Mesothelial cell of epicardium (in vitro differentiated cells): ENCODE data around the gene TTC39A. TPM values are rescaled to one million over a fixed set of nuclear protein-coding genes. Genes with fewer than 3 reads are reported as not detected.
A peak's percentile ranks its signal among the peaks of the same experiment; 100 is the strongest.

Source experiments
- DNase-seq, 2 experiments: peaks; one replicate each; pipeline ENCODE4 v3.0.0; 2021; ENCODE audit warnings: low spot score in 2 of 2; ENCODE audit not compliant: unreplicated experiment in 2 of 2
- H3K27ac Mint-ChIP-seq: 2 replicates; pipeline ENCODE4 v1.8.0; 2021; ENCODE audit warnings: mixed read lengths
- H3K27me3 Mint-ChIP-seq: 2 replicates; pipeline ENCODE4 v1.8.0; 2021; ENCODE audit warnings: low read depth, mixed read lengths
- H3K36me3 Mint-ChIP-seq: 2 replicates; pipeline ENCODE4 v1.8.0; 2021; ENCODE audit warnings: mixed read lengths
- H3K4me1 Mint-ChIP-seq: 2 replicates; pipeline ENCODE4 v1.8.0; 2021; ENCODE audit warnings: mixed read lengths
- H3K4me3 Mint-ChIP-seq: 2 replicates; pipeline ENCODE4 v1.8.0; 2021; ENCODE audit warnings: mild to moderate bottlenecking, moderate library complexity, mixed read lengths
- H3K9me3 Mint-ChIP-seq: 2 replicates; pipeline ENCODE4 v1.8.0; 2021; ENCODE audit warnings: mixed read lengths
- total RNA-seq: library from RNA; stranded (reverse); gene quantifications from 3 replicates; pipeline ENCODE4 v1.2.1, GENCODE V29; 2021
- TF ChIP-seq, protein P1 (sequence below): fragments of 200-600 bp; sonication (generic); IDR thresholded peaks from one replicate; pipeline ENCODE4 v1.5.0; 2021; ENCODE audit warnings: antibody characterized with exemption; ENCODE audit not compliant: unreplicated experiment

The TTC39A gene
- total RNA-seq, 1 donor from 2014 or later, result 8.0 TPM

DNA sequence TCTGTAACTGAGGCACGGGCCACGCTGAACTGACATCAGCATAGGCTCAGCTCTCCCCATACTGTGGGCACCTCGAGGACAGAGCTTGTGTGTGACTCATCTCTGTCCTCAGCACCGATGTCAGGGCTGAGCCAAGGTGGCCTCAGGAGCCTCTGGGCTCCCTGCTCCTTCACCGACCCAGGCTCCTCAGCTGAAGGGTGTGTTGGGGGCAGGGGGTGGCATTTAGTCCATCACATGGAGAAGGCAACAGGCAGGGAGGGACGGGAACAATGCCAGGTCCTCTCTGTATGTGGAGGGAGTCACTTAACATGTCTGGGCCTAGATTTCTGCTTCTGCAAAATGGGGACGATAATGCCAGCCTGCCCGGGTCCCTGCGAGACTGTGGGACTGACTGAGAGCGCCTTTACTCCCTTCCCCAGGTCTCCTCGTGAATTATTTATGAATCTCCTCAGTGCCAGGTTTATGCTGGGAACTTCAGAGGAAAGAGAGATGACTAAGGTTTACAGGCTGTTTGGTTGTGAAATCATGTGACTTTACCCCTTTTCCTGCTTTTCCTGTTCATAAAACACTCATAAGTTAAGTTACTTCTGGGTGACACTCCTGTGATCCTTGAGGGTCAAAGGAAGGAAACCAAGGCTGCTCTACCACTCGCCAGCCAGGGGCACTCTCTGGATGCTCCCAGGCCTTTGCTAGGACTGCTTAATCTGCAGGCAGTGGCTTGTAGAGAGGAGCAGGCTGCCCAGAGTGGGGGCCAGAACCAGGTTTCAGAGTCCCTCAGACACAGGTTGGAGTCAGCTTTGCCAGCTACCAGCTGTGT lies 16.2 kb downstream of the TTC39A start:
- H3K27me3 Mint-ChIP-seq, result no peaks in the 10 kb centered on the region
- TF ChIP-seq, protein P1, sequence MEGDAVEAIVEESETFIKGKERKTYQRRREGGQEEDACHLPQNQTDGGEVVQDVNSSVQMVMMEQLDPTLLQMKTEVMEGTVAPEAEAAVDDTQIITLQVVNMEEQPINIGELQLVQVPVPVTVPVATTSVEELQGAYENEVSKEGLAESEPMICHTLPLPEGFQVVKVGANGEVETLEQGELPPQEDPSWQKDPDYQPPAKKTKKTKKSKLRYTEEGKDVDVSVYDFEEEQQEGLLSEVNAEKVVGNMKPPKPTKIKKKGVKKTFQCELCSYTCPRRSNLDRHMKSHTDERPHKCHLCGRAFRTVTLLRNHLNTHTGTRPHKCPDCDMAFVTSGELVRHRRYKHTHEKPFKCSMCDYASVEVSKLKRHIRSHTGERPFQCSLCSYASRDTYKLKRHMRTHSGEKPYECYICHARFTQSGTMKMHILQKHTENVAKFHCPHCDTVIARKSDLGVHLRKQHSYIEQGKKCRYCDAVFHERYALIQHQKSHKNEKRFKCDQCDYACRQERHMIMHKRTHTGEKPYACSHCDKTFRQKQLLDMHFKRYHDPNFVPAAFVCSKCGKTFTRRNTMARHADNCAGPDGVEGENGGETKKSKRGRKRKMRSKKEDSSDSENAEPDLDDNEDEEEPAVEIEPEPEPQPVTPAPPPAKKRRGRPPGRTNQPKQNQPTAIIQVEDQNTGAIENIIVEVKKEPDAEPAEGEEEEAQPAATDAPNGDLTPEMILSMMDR, result no peak
- peak overlapping the region; percentile 54 for H3K27ac Mint-ChIP-seq
- no peaks in the 10 kb centered on the region for H3K9me3 Mint-ChIP-seq
- DNase-seq, result no peak
- H3K36me3 Mint-ChIP-seq, result no peaks in the 10 kb centered on the region
- H3K4me3 Mint-ChIP-seq, result no peak overlapping the region
- peaks cover 29% of the 10 kb centered on the region for H3K4me1 Mint-ChIP-seq

GRCh38 chr1:51313268-51313852 lies 17.0 kb downstream of the TTC39A start:
- no peaks in the 10 kb centered on the region for H3K9me3 Mint-ChIP-seq
- peaks cover 29% of the 10 kb centered on the region for H3K4me1 Mint-ChIP-seq
- TF ChIP-seq, protein P1, result no peak
- no peak overlapping the region for H3K4me3 Mint-ChIP-seq
- no peaks in the 10 kb centered on the region for H3K27me3 Mint-ChIP-seq
- H3K36me3 Mint-ChIP-seq, result no peaks in the 10 kb centered on the region
- no peak for DNase-seq
- H3K27ac Mint-ChIP-seq, result no peak overlapping the region

GRCh38 chr1:51312718-51313117 lies 17.6 kb downstream of the TTC39A start:
- Mint-ChIP-seq H3K27ac (no peak overlapping the region), H3K9me3 (no peaks in the 10 kb centered on the region), H3K4me3 (no peak overlapping the region), H3K4me1 (peaks cover 29% of the 10 kb centered on the region), H3K36me3 (no peaks in the 10 kb centered on the region), H3K27me3 (no peaks in the 10 kb centered on the region)
- DNase-seq, result no peak
- TF ChIP-seq, protein P1, result no peak

DNA sequence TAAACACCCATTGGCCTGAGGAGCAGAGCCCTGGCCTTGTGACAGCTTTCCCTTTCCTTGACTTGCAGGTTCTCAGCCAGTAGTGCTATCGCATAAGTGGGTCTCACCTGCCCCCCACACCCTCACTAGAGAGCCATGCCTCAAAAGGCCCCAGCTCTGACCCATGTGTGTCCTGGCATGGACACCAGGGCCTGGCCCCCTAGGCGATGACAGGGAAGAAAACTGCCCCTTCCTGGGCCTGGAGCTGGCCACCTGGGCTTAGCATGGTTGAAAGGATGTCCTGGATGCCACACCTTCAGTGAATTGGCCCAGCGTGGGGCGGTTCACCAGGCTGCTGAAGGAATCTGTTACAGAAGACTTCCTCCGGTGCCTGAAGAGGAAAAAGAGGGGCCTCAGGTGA lies 18.5 kb downstream of the TTC39A start:
- no peak for DNase-seq
- H3K9me3 Mint-ChIP-seq, result no peaks in the 10 kb centered on the region
- no peaks in the 10 kb centered on the region for H3K27me3 Mint-ChIP-seq
- H3K36me3 Mint-ChIP-seq, result no peaks in the 10 kb centered on the region
- H3K4me1 Mint-ChIP-seq, result peaks cover 27% of the 10 kb centered on the region
- no peak overlapping the region for H3K27ac Mint-ChIP-seq
- no peak overlapping the region for H3K4me3 Mint-ChIP-seq
- TF ChIP-seq, protein P1, result no peak

GRCh38 chr1:51310871-51311613 lies 19.3 kb downstream of the TTC39A start:
- TF ChIP-seq, protein P1, result no peak
- Mint-ChIP-seq H3K9me3 (no peaks in the 10 kb centered on the region), H3K4me1 (peaks cover 20% of the 10 kb centered on the region), H3K27me3 (no peaks in the 10 kb centered on the region), H3K4me3 (no peak overlapping the region), H3K27ac (no peak overlapping the region), H3K36me3 (no peaks in the 10 kb centered on the region)
- no peak for DNase-seq
